DOHH2 (cell line): ENCODE results near the gene PRPF18.

Experiments
- CTCF ChIP-seq: fragments of 200-600 bp; sonication (generic); IDR thresholded peaks from one replicate; pipeline ENCODE4 v1.5.1; 2014; ENCODE audit warnings: antibody characterized with exemption, mild to moderate bottlenecking, low read depth, low read length; ENCODE audit not compliant: poor library complexity, severe bottlenecking
- EZH2phosphoT487 ChIP-seq: fragments of 200-600 bp; sonication (generic); IDR thresholded peaks from 2 replicates; pipeline ENCODE4 v1.6.1; 2017; ENCODE audit warnings: borderline replicate concordance, mild to moderate bottlenecking, antibody characterized with exemption, low read length, moderate library complexity, mixed read lengths

DNA sequence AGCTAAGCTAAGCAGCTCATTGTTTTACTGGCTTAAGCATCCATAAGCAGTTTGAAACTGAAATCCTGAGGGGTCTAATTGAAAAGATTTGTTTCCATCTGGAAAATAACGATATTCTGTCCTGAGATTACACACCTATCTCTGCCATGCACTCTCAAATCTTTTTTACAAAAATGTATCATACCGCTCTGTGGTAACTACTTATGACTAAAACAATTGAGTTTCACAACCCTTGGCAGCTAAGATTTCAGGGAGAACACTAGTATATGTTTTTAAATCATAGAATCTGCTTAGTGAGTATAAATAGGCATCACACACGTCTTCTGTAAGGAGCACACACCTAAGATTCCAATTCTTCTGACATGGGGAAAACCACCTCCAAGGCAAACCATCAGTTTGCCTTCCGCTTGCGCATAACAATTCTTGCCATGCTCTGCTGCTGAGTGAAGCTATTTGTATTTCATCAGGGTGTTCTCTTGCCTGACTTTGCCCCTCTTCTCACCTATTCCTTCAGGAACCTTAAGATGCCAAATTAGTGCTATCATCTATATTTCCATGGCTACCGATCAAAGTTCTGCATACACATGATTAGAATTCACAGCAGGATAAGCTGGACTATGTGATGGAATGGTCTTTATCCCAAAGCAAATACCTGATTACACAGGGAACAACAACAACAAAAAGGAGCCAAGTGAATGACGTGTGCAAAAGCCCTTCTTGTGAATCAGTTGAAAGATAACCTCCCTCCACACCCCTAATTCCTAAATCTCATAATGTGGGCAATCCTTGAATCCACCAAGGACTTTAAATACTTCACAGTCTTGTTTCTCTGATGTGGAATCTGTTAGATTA is 40.9 kb downstream of the PRPF18 start:
- TF ChIP-seq CTCF (no peak), EZH2phosphoT487 (no peak)
